Transverse colon (tissue), 4 donors: ENCODE results near the gene SCRT2.

ENCODE experiments used
- CTCF ChIP-seq, 5 experiments: fragments of 200-600 bp in 3 of 5; fragments of 450-650 bp in 2 of 5; sonication (generic) in 3 of 5; IDR thresholded peaks; 1 replicate in 2 of 5; 2 replicates in 3 of 5; pipeline ENCODE4 v1.5.1; 2016 to 2017; ENCODE audit warnings: antibody characterized with exemption in 5 of 5, inconsistent platforms in 3 of 5, mild to moderate bottlenecking in 2 of 5, moderate library complexity in 1 of 5
- EP300 ChIP-seq: sonication (generic); formaldehyde crosslinking; IDR thresholded peaks from one replicate; pipeline ENCODE4 v1.6.1; 2017; ENCODE audit warnings: antibody characterized with exemption, low read depth
- POLR2A ChIP-seq: fragments of 450-650 bp; IDR thresholded peaks from one replicate; pipeline ENCODE4 v1.6.1; 2016; ENCODE audit warnings: antibody characterized with exemption, mild to moderate bottlenecking, moderate library complexity
- POLR2AphosphoS5 ChIP-seq, 3 donors: sonication (generic); formaldehyde crosslinking; IDR thresholded peaks; one replicate each; pipeline ENCODE4 v1.6.1; 2016; ENCODE audit warnings: antibody characterized with exemption in 3 of 3

GRCh38 chr20:641516-641875, 34.1 kb downstream of the SCRT2 start:
- TF ChIP-seq CTCF (IDR thresholded peaks at IDR 0.05) (no peak), POLR2A (no peak), POLR2AphosphoS5 (IDR thresholded peaks at IDR 0.05) (no peak), EP300 (no peak)
